IPS-11a (cell line): ENCODE measurements around the gene CENATAC.
"Not testable (repeated sequence)": the region's sequence is repeated elsewhere in the genome, so short reads cannot be mapped to it uniquely, and the experiment has no call there.

ENCODE experiments used
- H3K4me3 ChIP-seq: one replicate; pipeline ENCODE4 v1.5.1; 2013; ENCODE audit warnings: low read depth, low read length, control low read depth

The CENATAC gene

GRCh38 chr11:118991486-118992038, 6.4 kb upstream of the CENATAC start:
- H3K4me3 ChIP-seq, result not testable (repeated sequence)

GRCh38 chr11:118996926-118997626, 862 bp upstream of the CENATAC start:
- peak overlapping the region; percentile 65 for H3K4me3 ChIP-seq

- peak overlapping the region; percentile 65 for H3K4me3 ChIP-seq
Measured at GRCh38 chr11:118998388-118998717, 415 bp downstream of the CENATAC start.

- H3K4me3 ChIP-seq, result peak overlapping the region; percentile 65
Measured at GRCh38 chr11:118998822-118999221, 884 bp downstream of the CENATAC start.

GRCh38 chr11:119000906-119001305, 3.0 kb downstream of the CENATAC start:
- no peak overlapping the region for H3K4me3 ChIP-seq

GRCh38 chr11:119006656-119007055, 8.7 kb downstream of the CENATAC start:
- H3K4me3 ChIP-seq, result no peak overlapping the region

- H3K4me3 ChIP-seq, result no peak overlapping the region
Measured at GRCh38 chr11:119011476-119012053, 13.6 kb downstream of the CENATAC start.

- H3K4me3 ChIP-seq, result no peak overlapping the region
Measured at GRCh38 chr11:119012629-119013170, 14.8 kb downstream of the CENATAC start.

- no peak overlapping the region for H3K4me3 ChIP-seq
Measured at GRCh38 chr11:119014209-119014924, 16.4 kb downstream of the CENATAC start.

- no peak overlapping the region for H3K4me3 ChIP-seq
Measured at GRCh38 chr11:119015054-119015611, 17.2 kb downstream of the CENATAC start.

- H3K4me3 ChIP-seq, result peak overlapping the region; percentile 100
Measured at GRCh38 chr11:119016216-119017009, 18.5 kb downstream of the CENATAC start.

GRCh38 chr11:119017377-119017776, 19.4 kb downstream of the CENATAC start:
- H3K4me3 ChIP-seq, result peak overlapping the region; percentile 100

GRCh38 chr11:119018074-119018938, 20.4 kb downstream of the CENATAC start, which contains the start of the genes RPS25 and TRAPPC4:
Gene RPS25 (minus strand): TSS chr11:119018343. CDS start chr11:119018284, 59 bp downstream.
Gene TRAPPC4 (plus strand): TSS chr11:119018766. CDS start chr11:119018796, 30 bp downstream.
- H3K4me3 ChIP-seq, result peak within 1 kb of the TSS; percentile 100

- H3K4me3 ChIP-seq, result no peak overlapping the region
Measured at GRCh38 chr11:119019996-119020395, 22.1 kb downstream of the CENATAC start.

GRCh38 chr11:119021631-119022030, 23.7 kb downstream of the CENATAC start:
- no peak overlapping the region for H3K4me3 ChIP-seq

- H3K4me3 ChIP-seq, result no peak overlapping the region
Measured at GRCh38 chr11:119023741-119024140, 25.8 kb downstream of the CENATAC start.

- H3K4me3 ChIP-seq, result no peak overlapping the region
Measured at GRCh38 chr11:119024430-119025098, 26.6 kb downstream of the CENATAC start.

- H3K4me3 ChIP-seq, result no peak overlapping the region
Measured at GRCh38 chr11:119025099-119025473, 27.1 kb downstream of the CENATAC start.

- no peak overlapping the region for H3K4me3 ChIP-seq
Measured at GRCh38 chr11:119025541-119025940, 27.6 kb downstream of the CENATAC start.
